CD14-positive monocyte (primary cell): ENCODE data around the gene PIK3R2. TPM values are rescaled to one million over a fixed set of nuclear protein-coding genes. Genes with fewer than 3 reads are reported as not detected.
A peak's percentile ranks its signal among the peaks of the same experiment; 100 is the strongest.

Experiments used
- DNase-seq, 3 donors: peaks; one replicate each; pipeline ENCODE4 v3.0.0-alpha.2; 2011 to 2022
- H2AFZ ChIP-seq: 2 replicates; pipeline ENCODE4 v1.6.0; 2012; ENCODE audit warnings: mild to moderate bottlenecking, low read depth, low read length, inconsistent platforms; ENCODE audit not compliant: insufficient read depth, poor library complexity, severe bottlenecking
- H3K27ac ChIP-seq, 2 donors: 1 replicate in 1 of 2; 2 replicates in 1 of 2; pipeline ENCODE4 v1.5.1; 2012 to 2013; ENCODE audit warnings: low read length in 2 of 2, control low read depth in 1 of 2, inconsistent platforms in 1 of 2, low read depth in 1 of 2, mild to moderate bottlenecking in 1 of 2
- H3K27me3 ChIP-seq, 2 donors: one replicate each; pipeline versions ENCODE4 v1.6.0 to v1.6.1; 2011 to 2013; ENCODE audit warnings: low read length in 2 of 2; ENCODE audit not compliant: control insufficient read depth in 2 of 2, insufficient read depth in 2 of 2
- H3K36me3 ChIP-seq, 2 donors: replicated peaks in 1 of 2; 1 replicate in 1 of 2; 2 replicates in 1 of 2; pipeline versions ENCODE4 v1.5.1 to v1.6.1; 2012 to 2013; ENCODE audit warnings: low read length in 2 of 2, control low read depth in 1 of 2, inconsistent platforms in 1 of 2, mild to moderate bottlenecking in 1 of 2; ENCODE audit not compliant: insufficient read depth in 2 of 2, control insufficient read depth in 1 of 2
- H3K4me1 ChIP-seq, 2 donors: 1 replicate in 1 of 2; 2 replicates in 1 of 2; pipeline versions ENCODE4 v1.5.1 to v1.6.1; 2012 to 2013; ENCODE audit warnings: low read length in 2 of 2, control low read depth in 1 of 2, inconsistent platforms in 1 of 2, mild to moderate bottlenecking in 1 of 2, moderate library complexity in 1 of 2; ENCODE audit not compliant: insufficient read depth in 2 of 2, control insufficient read depth in 1 of 2
- H3K4me2 ChIP-seq: replicated peaks from 2 replicates; pipeline ENCODE3; 2012; ENCODE audit warnings: low read length, moderate library complexity, mild to moderate bottlenecking; ENCODE audit not compliant: poor library complexity, severe bottlenecking; ENCODE audit errors: extremely low read depth
- H3K4me3 ChIP-seq, 3 experiments: fragments of 200-600 bp in 1 of 3; sonication (generic) in 1 of 3; replicated peaks in 1 of 3; 1 replicate in 2 of 3; 2 replicates in 1 of 3; pipeline ENCODE4 v1.5.1; 2011 to 2013; ENCODE audit warnings: low read length in 3 of 3, mild to moderate bottlenecking in 3 of 3, control low read depth in 2 of 3, low read depth in 2 of 3, inconsistent platforms in 1 of 3, moderate library complexity in 1 of 3
- H3K79me2 ChIP-seq: 2 replicates; pipeline ENCODE4 v1.6.0; 2012; ENCODE audit warnings: mild to moderate bottlenecking, control low read depth, inconsistent platforms, low read length, moderate library complexity; ENCODE audit not compliant: insufficient read depth
- H3K9ac ChIP-seq: 2 replicates; pipeline ENCODE4 v1.6.0; 2017; ENCODE audit warnings: low read length, mild to moderate bottlenecking; ENCODE audit not compliant: insufficient read depth, poor library complexity, severe bottlenecking
- H3K9me3 ChIP-seq, 2 donors: replicated peaks in 1 of 2; 1 replicate in 1 of 2; 2 replicates in 1 of 2; pipeline versions ENCODE4 v1.5.1 to v1.6.1; 2012 to 2013; ENCODE audit warnings: low read length in 2 of 2, control low read depth in 1 of 2; ENCODE audit not compliant: control insufficient read depth in 1 of 2, insufficient read depth in 1 of 2
- H4K20me1 ChIP-seq: 2 replicates; pipeline ENCODE4 v1.6.0; 2012; ENCODE audit warnings: mild to moderate bottlenecking, low read length, control low read depth, moderate library complexity; ENCODE audit not compliant: insufficient read depth
- H3K27ac Mint-ChIP-seq, 7 donors: one replicate each; pipeline ENCODE4 v1.8.0; 2020; ENCODE audit warnings: mild to moderate bottlenecking in 7 of 7, mixed read lengths in 7 of 7, moderate library complexity in 6 of 7, inconsistent platforms in 2 of 7
- H3K27me3 Mint-ChIP-seq, 3 donors: one replicate each; pipeline ENCODE4 v1.8.0; 2021 to 2022; ENCODE audit warnings: low read depth in 3 of 3, mild to moderate bottlenecking in 3 of 3, mixed read lengths in 3 of 3, moderate library complexity in 3 of 3, inconsistent platforms in 1 of 3
- H3K36me3 Mint-ChIP-seq, 2 donors: one replicate each; pipeline ENCODE4 v1.8.0; 2020; ENCODE audit warnings: mixed read lengths in 2 of 2, inconsistent platforms in 1 of 2, mild to moderate bottlenecking in 1 of 2
- H3K4me1 Mint-ChIP-seq: one replicate; pipeline ENCODE4 v1.8.0; 2020; ENCODE audit warnings: mild to moderate bottlenecking, mixed read lengths
- H3K4me3 Mint-ChIP-seq, 2 donors: one replicate each; pipeline ENCODE4 v1.8.0; 2020; ENCODE audit warnings: mild to moderate bottlenecking in 2 of 2, mixed read lengths in 2 of 2, moderate library complexity in 1 of 2
- H3K9me3 Mint-ChIP-seq, 7 donors: one replicate each; pipeline ENCODE4 v1.8.0; 2020 to 2022; ENCODE audit warnings: mixed read lengths in 7 of 7, mild to moderate bottlenecking in 6 of 7, moderate library complexity in 6 of 7, inconsistent platforms in 2 of 7
- CTCF ChIP-seq: fragments of 200-600 bp; IDR thresholded peaks from one replicate; pipeline ENCODE4 v1.8.0; 2022; ENCODE audit warnings: antibody characterized with exemption, mild to moderate bottlenecking
- WGBS: methylation state at CpG from one replicate; pipeline ENCODE4 v1.1.5; 2013; ENCODE audit warnings: missing lambda C conversion rate; ENCODE audit not compliant: insufficient coverage; 5-methylcytosine and 5-hydroxymethylcytosine counted together
- intact Hi-C, 2 donors: fragments of 100-400 bp; cut with micrococcal nuclease; formaldehyde crosslinking; loops; one replicate each; pipeline versions ENCODE4 v1.15.0 to v1.15.1; 2023
- polyA plus RNA-seq, 3 donors: library from polyadenylated mRNA; depleted of rRNA in 1 of 3; unstranded in 2 of 3; stranded (reverse) in 1 of 3; fragments of 300-500 nt in 2 of 3; fragments of >200 nt in 1 of 3; fragmentation: Illumina TruSeq in 2 of 3; gene quantifications; 1 replicate in 2 of 3; 2 replicates in 1 of 3; pipeline ENCODE4 v1.2.3, GENCODE V29; 2012 to 2021

Gene PIK3R2
- polyA plus RNA-seq, 3 donors = 0.99 to 7.7 (median 2.0) TPM

DNA sequence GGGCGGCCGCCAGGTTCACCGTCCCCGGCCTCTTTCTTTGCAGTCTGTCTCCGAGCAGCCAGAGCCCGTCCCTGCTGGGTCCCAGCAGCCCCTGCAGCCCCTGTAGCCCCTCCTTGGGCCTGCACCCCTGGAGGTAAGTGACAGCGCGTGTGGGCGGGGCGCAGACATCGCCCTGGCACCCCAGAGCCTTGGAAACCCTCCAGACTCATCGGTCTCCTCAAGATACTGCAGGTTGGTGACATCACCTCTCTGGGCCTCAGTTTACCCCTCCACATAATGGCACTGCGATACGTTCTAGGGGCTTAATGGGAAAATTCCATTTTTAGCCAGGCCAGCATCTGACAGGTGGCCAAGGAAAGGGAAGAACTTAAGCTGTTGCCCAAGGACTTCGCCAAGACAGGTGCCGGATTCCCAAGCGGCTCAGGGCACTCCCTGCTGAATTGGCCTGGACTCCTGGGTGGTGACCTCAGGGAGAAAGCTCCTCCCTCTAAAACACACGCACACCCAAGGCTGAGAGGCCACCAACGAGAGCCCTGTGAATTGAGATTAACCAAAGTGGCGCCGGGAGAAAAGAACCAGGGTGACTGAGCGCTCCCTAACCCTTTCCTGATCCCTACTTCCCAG, 42.2 kb upstream of the PIK3R2 start:
- no peaks in the 10 kb centered on the region for H3K9me3 ChIP-seq
- H3K4me1 ChIP-seq = peaks cover 48 to 73% of the 10 kb centered on the region in 2 donors
- H3K9me3 Mint-ChIP-seq = no peaks in the 10 kb centered on the region
- peaks cover 65% of the 10 kb centered on the region for H3K4me1 Mint-ChIP-seq
- no peak for DNase-seq
- H3K4me3 Mint-ChIP-seq = peak overlapping the region; percentile 83 to 89
- H3K36me3 Mint-ChIP-seq = peaks cover 41 to 45% of the 10 kb centered on the region in 2 donors
- peaks cover 57% of the 10 kb centered on the region for H3K79me2 ChIP-seq
- H3K4me2 ChIP-seq = peak overlapping the region; percentile 94
- H3K27me3 ChIP-seq = no peaks in the 10 kb centered on the region
- TF ChIP-seq CTCF = no peak
- H3K27ac ChIP-seq = peak overlapping the region; percentile 26 to 87
- intact Hi-C loops = loop anchor here (5.0 kb wide), 3 partner anchors 57 to 142 kb away; no protein-coding TSS in a partner anchor
- H3K36me3 ChIP-seq = peaks cover 28 to 39% of the 10 kb centered on the region in 2 donors
- peak overlapping the region; percentile 87 to 95 (median 94) for H3K4me3 ChIP-seq
- H3K27ac Mint-ChIP-seq = peak overlapping the region; percentile 45 to 86 (median 70)
- peaks cover 52% of the 10 kb centered on the region for H4K20me1 ChIP-seq
- peaks cover 0 to 2% (median under 1%) of the 10 kb centered on the region in 3 donors for H3K27me3 Mint-ChIP-seq
- peak overlapping the region; percentile 86 for H2AFZ ChIP-seq
- peak overlapping the region; percentile 90 for H3K9ac ChIP-seq
- 52% methylated on average over 19 of the region's 22 CpGs for WGBS

GRCh38 chr19:18112989-18113478, 39.9 kb upstream of the PIK3R2 start:
- H3K9me3 ChIP-seq = no peaks in the 10 kb centered on the region
- peak overlapping the region in 1 of 2 donors; percentile 30 for H3K27ac ChIP-seq
- peaks cover 62% of the 10 kb centered on the region for H3K79me2 ChIP-seq
- intact Hi-C loops = loop anchor here (2.0 to 5.0 kb wide), 4 partner anchors 54 to 140 kb away; no protein-coding TSS in a partner anchor
- no peak overlapping the region for H3K4me2 ChIP-seq
- peak; percentile 91 for TF ChIP-seq CTCF
- 17% methylated on average over 6 of the region's 9 CpGs for WGBS
- Mint-ChIP-seq H3K4me3 (peak overlapping the region in 1 of 2 donors; percentile 69), H3K4me1 (peaks cover 64% of the 10 kb centered on the region), H3K27me3 (peaks cover 0 to 3% (median 0%) of the 10 kb centered on the region in 3 donors), H3K27ac (peak overlapping the region in 5 of 7 donors; percentile 8 to 65 (median 55)), H3K36me3 (peaks cover 43 to 50% of the 10 kb centered on the region in 2 donors), H3K9me3 (no peaks in the 10 kb centered on the region)
- H2AFZ ChIP-seq = no peak overlapping the region
- no peaks in the 10 kb centered on the region for H3K27me3 ChIP-seq
- peaks cover 28 to 42% of the 10 kb centered on the region in 2 donors for H3K36me3 ChIP-seq
- DNase-seq = peak; percentile 75 to 80 (median 79)
- peaks cover 47 to 72% of the 10 kb centered on the region in 2 donors for H3K4me1 ChIP-seq
- no peak overlapping the region for H3K9ac ChIP-seq
- H3K4me3 ChIP-seq = no peak overlapping the region
- H4K20me1 ChIP-seq = peaks cover 70% of the 10 kb centered on the region
